Measurements from ENCODE around the gene DIPK1A.

DNA sequence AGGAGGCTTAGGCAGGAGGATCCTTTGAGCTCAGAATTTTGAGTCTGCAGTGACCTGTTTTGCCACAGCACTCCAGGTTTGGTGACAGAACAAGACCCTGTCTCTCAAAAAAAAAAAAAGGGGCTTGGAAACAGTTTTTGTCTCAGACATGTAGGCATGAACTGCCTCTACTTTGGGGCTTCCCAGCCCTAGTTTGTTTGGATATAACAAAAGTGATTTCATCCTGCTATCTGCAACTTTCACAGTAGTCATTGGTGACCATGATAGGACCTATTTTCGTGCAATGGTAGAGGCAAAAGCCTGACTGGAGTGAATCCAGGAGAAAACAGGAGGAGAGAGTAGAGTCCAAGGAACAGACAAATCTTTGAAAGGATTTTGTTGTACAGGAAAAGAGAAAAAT lies 156.0 kb downstream of the DIPK1A start:
- TF ChIP-seq, protein P1, sequence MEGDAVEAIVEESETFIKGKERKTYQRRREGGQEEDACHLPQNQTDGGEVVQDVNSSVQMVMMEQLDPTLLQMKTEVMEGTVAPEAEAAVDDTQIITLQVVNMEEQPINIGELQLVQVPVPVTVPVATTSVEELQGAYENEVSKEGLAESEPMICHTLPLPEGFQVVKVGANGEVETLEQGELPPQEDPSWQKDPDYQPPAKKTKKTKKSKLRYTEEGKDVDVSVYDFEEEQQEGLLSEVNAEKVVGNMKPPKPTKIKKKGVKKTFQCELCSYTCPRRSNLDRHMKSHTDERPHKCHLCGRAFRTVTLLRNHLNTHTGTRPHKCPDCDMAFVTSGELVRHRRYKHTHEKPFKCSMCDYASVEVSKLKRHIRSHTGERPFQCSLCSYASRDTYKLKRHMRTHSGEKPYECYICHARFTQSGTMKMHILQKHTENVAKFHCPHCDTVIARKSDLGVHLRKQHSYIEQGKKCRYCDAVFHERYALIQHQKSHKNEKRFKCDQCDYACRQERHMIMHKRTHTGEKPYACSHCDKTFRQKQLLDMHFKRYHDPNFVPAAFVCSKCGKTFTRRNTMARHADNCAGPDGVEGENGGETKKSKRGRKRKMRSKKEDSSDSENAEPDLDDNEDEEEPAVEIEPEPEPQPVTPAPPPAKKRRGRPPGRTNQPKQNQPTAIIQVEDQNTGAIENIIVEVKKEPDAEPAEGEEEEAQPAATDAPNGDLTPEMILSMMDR (IDR thresholded peaks at IDR 0.05): no peak
- no peak for TF ChIP-seq POLR2A (IDR thresholded peaks at IDR 0.05)
